SIG-M5 treated with dmso at 0.1 percent for 504 hours (cell line): Measurements from ENCODE around the gene XPO5.
A peak's percentile ranks its signal among the peaks of the same experiment; 100 is the strongest.
"Not testable (repeated sequence)": the region's sequence is repeated elsewhere in the genome, so short reads cannot be mapped to it uniquely, and the experiment has no call there.

Experiments
- DNase-seq: peaks from one replicate; lab custom pipeline; 2025; ENCODE audit not compliant: unreplicated experiment; lab: John Stamatoyannopoulos, UW

The XPO5 gene

GRCh38 chr6:43584892-43585570, 9.2 kb upstream of the XPO5 start:
- no peak for DNase-seq

- DNase-seq, result no peak
Observed at GRCh38 chr6:43582911-43583310, 7.1 kb upstream of the XPO5 start.

GRCh38 chr6:43579171-43579570, 3.3 kb upstream of the XPO5 start:
- no peak for DNase-seq

- no peak for DNase-seq
Observed at GRCh38 chr6:43578748-43579147, 2.9 kb upstream of the XPO5 start.

- DNase-seq, result no peak
Observed at GRCh38 chr6:43575105-43575771, 600 bp downstream of the XPO5 start.

GRCh38 chr6:43572015-43572414, 3.8 kb downstream of the XPO5 start:
- DNase-seq, result no peak

GRCh38 chr6:43570876-43571441, 4.9 kb downstream of the XPO5 start:
- peak; percentile 71 for DNase-seq

GRCh38 chr6:43559328-43559727, 16.5 kb downstream of the XPO5 start:
- DNase-seq, result no peak

GRCh38 chr6:43557620-43558019, 18.2 kb downstream of the XPO5 start:
- not testable (repeated sequence) for DNase-seq

- DNase-seq, result no peak
Observed at GRCh38 chr6:43547222-43547621, 28.6 kb downstream of the XPO5 start.

- no peak for DNase-seq
Observed at GRCh38 chr6:43544461-43544860, 31.4 kb downstream of the XPO5 start.

- DNase-seq, result no peak
Observed at GRCh38 chr6:43541774-43542471, 33.9 kb downstream of the XPO5 start.

GRCh38 chr6:43540507-43540906, 35.3 kb downstream of the XPO5 start:
- no peak for DNase-seq

- not testable (repeated sequence) for DNase-seq
Observed at GRCh38 chr6:43539409-43539808, 36.4 kb downstream of the XPO5 start.

GRCh38 chr6:43538986-43539385, 36.9 kb downstream of the XPO5 start:
- DNase-seq, result not testable (repeated sequence)

- no peak for DNase-seq
Observed at GRCh38 chr6:43532201-43532600, 43.6 kb downstream of the XPO5 start.

GRCh38 chr6:43524483-43524961, 51.3 kb downstream of the XPO5 start:
- DNase-seq, result no peak

GRCh38 chr6:43523284-43523683, 52.6 kb downstream of the XPO5 start:
- no peak for DNase-seq

GRCh38 chr6:43522547-43523261, 53.1 kb downstream of the XPO5 start:
- DNase-seq, result no peak

GRCh38 chr6:43521836-43522235, 54.0 kb downstream of the XPO5 start:
- no peak for DNase-seq

GRCh38 chr6:43520097-43520496, 55.7 kb downstream of the XPO5 start:
- no peak for DNase-seq
